GM23338 (cell line): ENCODE measurements around the gene HERC2. TPM values are rescaled to one million over a fixed set of nuclear protein-coding genes. Genes with fewer than 3 reads are reported as not detected.
"Not testable (repeated sequence)": the region's sequence is repeated elsewhere in the genome, so short reads cannot be mapped to it uniquely, and the experiment has no call there.

Experiments
- ATAC-seq: fragments of 200-7000 bp; cut with Tn5 transposase; 3 replicates; pipeline ENCODE4 v1.9.1; 2020
- DNase-seq: peaks from one replicate; pipeline ENCODE4 v3.0.0-alpha.2; 2015; ENCODE audit warnings: low spot score
- H2AFZ ChIP-seq: fragments of 200-600 bp; sonication (generic); 2 replicates; pipeline ENCODE4 v1.8.0; 2016; ENCODE audit warnings: antibody characterized with exemption, mild to moderate bottlenecking, moderate library complexity
- H3F3A ChIP-seq: fragments of 200-600 bp; sonication (generic); replicated peaks from 2 replicates; pipeline ENCODE4 v1.8.0; 2017; ENCODE audit warnings: antibody characterized with exemption, mixed run types, low read depth
- H3K27ac ChIP-seq: fragments of 200-600 bp; sonication (generic); 2 replicates; pipeline ENCODE4 v1.6.1; 2016; ENCODE audit warnings: low read depth
- H3K27me3 ChIP-seq: fragments of 200-600 bp; sonication (generic); 2 replicates; pipeline ENCODE4 v1.8.0; 2016; ENCODE audit warnings: mild to moderate bottlenecking, mixed run types, moderate library complexity; ENCODE audit not compliant: insufficient read depth
- H3K36me3 ChIP-seq: fragments of 200-600 bp; sonication (generic); 2 replicates; pipeline ENCODE4 v1.8.0; 2016; ENCODE audit warnings: mild to moderate bottlenecking; ENCODE audit not compliant: insufficient read depth
- H3K4me1 ChIP-seq: fragments of 200-600 bp; sonication (generic); 2 replicates; pipeline ENCODE4 v1.8.0; 2016; ENCODE audit warnings: mild to moderate bottlenecking, moderate library complexity; ENCODE audit not compliant: insufficient read depth
- H3K4me2 ChIP-seq: fragments of 200-600 bp; sonication (generic); 2 replicates; pipeline ENCODE4 v1.7.1; 2017; ENCODE audit warnings: mixed run types
- H3K4me3 ChIP-seq: fragments of 200-600 bp; sonication (generic); 2 replicates; pipeline ENCODE4 v1.6.1; 2016; ENCODE audit warnings: mixed run types
- H3K79me2 ChIP-seq: fragments of 200-600 bp; sonication (generic); replicated peaks from 2 replicates; pipeline ENCODE4 v1.8.0; 2017; ENCODE audit warnings: mild to moderate bottlenecking; ENCODE audit not compliant: insufficient read depth
- H3K9me2 ChIP-seq: fragments of 200-600 bp; sonication (generic); 2 replicates; pipeline ENCODE4 v1.8.0; 2017; ENCODE audit not compliant: insufficient read depth
- H4K20me1 ChIP-seq: fragments of 200-600 bp; sonication (generic); replicated peaks from 2 replicates; pipeline ENCODE4 v1.8.0; 2017; ENCODE audit warnings: mild to moderate bottlenecking; ENCODE audit not compliant: insufficient read depth
- H3K27ac Mint-ChIP-seq: 2 replicates; pipeline ENCODE4 v1.8.0; 2020; ENCODE audit warnings: inconsistent platforms, mild to moderate bottlenecking, moderate library complexity, mixed read lengths
- H3K27me3 Mint-ChIP-seq: 3 replicates; pipeline ENCODE4 v1.8.0; 2022; ENCODE audit warnings: low read depth, mild to moderate bottlenecking, moderate library complexity, mixed read lengths, inconsistent platforms; ENCODE audit not compliant: insufficient read depth, poor library complexity
- H3K36me3 Mint-ChIP-seq: 3 replicates; pipeline ENCODE4 v1.8.0; 2021; ENCODE audit warnings: low read depth, mild to moderate bottlenecking, inconsistent platforms, moderate library complexity, mixed read lengths
- H3K4me1 Mint-ChIP-seq: 3 replicates; pipeline ENCODE4 v1.8.0; 2020; ENCODE audit warnings: mild to moderate bottlenecking, inconsistent platforms, mixed read lengths
- H3K4me3 Mint-ChIP-seq: 3 replicates; pipeline ENCODE4 v1.8.0; 2021; ENCODE audit warnings: moderate library complexity, mild to moderate bottlenecking, inconsistent platforms, mixed read lengths
- H3K9me3 Mint-ChIP-seq: 3 replicates; pipeline ENCODE4 v1.8.0; 2020; ENCODE audit warnings: moderate library complexity, mild to moderate bottlenecking, inconsistent platforms, mixed read lengths
- EZH2phosphoT487 ChIP-seq: fragments of 200-600 bp; sonication (generic); IDR thresholded peaks from one replicate; pipeline ENCODE4 v1.8.1; 2018; ENCODE audit warnings: antibody characterized with exemption; ENCODE audit not compliant: unreplicated experiment
- JUNB ChIP-seq: IDR thresholded peaks from one replicate; pipeline ENCODE4 v1.6.1; 2016; ENCODE audit warnings: antibody characterized with exemption; ENCODE audit not compliant: unreplicated experiment
- NANOG ChIP-seq: IDR thresholded peaks from 2 replicates; pipeline ENCODE4 v1.6.1; 2016; ENCODE audit warnings: antibody characterized with exemption, borderline replicate concordance
- POLR2AphosphoS5 ChIP-seq: IDR thresholded peaks from 2 replicates; pipeline ENCODE4 v1.6.1; 2016; ENCODE audit warnings: antibody characterized with exemption, low read depth
- STAT1 ChIP-seq: IDR thresholded peaks from one replicate; pipeline ENCODE4 v1.6.1; 2016; ENCODE audit warnings: antibody characterized with exemption; ENCODE audit not compliant: unreplicated experiment
- ZNF114 ChIP-seq: fragments of 250-450 bp; sonication (Bioruptor Pico); IDR thresholded peaks from 2 replicates; pipeline ENCODE4 v1.5.0; 2020; ENCODE audit warnings: mild to moderate bottlenecking, moderate library complexity
- ZNF331 ChIP-seq: fragments of 250-450 bp; sonication (Bioruptor Pico); IDR thresholded peaks from 2 replicates; pipeline ENCODE4 v1.5.0; 2020; ENCODE audit warnings: low read depth, mild to moderate bottlenecking, moderate library complexity
- polyA plus RNA-seq: library from polyadenylated mRNA; unstranded; fragments of >200 nt; fragmentation: Nextera tagmentation; extraction: Ambion mirVana; gene quantifications from 2 replicates; pipeline ENCODE4 v1.2.1, GENCODE V29; 2016
- total RNA-seq: library from RNA; depleted of rRNA; stranded (reverse); fragments of >200 nt; shearing (Covaris generic); gene quantifications from 2 replicates; pipeline ENCODE4 v1.2.3, GENCODE V29; 2014
- TF ChIP-seq, protein P1 (sequence below), 2 experiments: fragments of 200-600 bp in 1 of 2; sonication (generic) in 1 of 2; conservative IDR thresholded peaks; 2 replicates each; pipeline versions ENCODE4 v1.5.1 to v1.6.1; 2016 to 2017; ENCODE audit warnings: antibody characterized with exemption in 2 of 2, low read depth in 2 of 2, mild to moderate bottlenecking in 2 of 2, moderate library complexity in 1 of 2

The HERC2 gene
- total and polyA plus RNA-seq, 2 experiments from 2014 or later, result 71.3 to 80.7 TPM

DNA sequence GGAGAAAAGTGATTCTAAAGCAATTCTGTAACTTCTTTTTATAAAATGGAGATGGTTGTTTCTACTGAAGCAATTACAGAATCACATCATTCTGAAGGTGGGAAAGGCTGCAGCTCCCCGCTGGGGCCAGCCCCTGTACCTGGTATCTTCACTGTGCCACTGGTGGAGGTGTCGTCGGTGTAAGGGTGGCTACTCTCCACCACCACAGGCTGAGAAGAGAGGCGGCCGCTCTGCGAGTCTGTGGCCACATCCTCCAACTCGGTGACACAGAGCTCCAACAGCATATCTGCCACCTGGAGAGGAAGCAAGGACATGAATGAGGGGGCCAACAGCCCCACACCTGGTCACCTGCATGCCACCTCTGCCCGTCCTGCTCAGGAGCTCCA, 169.4 kb downstream of the HERC2 start:
- H3K27me3 ChIP-seq, DNase-seq, H3K9me2 ChIP-seq, H3F3A ChIP-seq, H3K4me3 Mint-ChIP-seq, H3K27me3 Mint-ChIP-seq, H3K4me1 ChIP-seq, H3K36me3 ChIP-seq, ATAC-seq, H3K27ac ChIP-seq, H3K4me1 Mint-ChIP-seq, H3K4me2 ChIP-seq, H3K4me3 ChIP-seq, H4K20me1 ChIP-seq, H2AFZ ChIP-seq, H3K27ac Mint-ChIP-seq: not testable (repeated sequence)
- H3K79me2 ChIP-seq, result peaks cover 30% of the 10 kb centered on the region
- H3K9me3 Mint-ChIP-seq, result peaks cover 14% of the 10 kb centered on the region
- H3K36me3 Mint-ChIP-seq, result peaks cover 61% of the 10 kb centered on the region

DNA sequence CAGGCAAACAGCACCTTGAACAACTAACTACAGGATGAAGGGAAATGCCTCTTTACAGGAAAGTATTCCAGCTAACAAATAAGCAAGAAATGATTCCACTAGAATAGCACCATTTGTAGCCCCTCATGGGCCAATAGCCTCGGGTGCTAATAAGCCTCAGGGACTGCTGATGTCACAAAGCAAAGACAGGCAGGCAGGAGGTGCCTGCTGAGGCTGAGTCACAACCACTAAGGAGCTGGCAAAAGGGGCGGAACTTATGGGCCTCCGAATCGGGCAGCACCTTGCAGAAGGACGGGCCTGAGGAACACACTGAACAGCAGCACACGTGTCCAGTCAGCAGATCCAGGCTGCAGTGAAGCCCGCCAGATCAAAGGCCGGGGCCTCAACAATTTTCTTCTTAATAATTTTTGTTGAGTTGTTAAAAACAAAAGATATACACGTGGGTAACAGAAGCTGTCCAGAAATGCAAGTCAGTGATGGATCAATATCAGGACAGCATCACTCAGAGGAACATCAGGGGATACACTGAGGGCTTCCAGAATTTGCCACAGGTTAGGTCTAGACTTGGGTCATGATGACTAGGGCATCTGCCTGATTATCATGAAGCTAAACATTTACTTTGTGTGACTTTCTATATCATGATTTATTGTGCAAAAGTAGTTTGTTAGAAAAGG, 170.0 kb downstream of the HERC2 start:
- not testable (repeated sequence) for H3F3A ChIP-seq, H3K36me3 ChIP-seq, H3K27me3 ChIP-seq, H2AFZ ChIP-seq, H3K9me3 Mint-ChIP-seq, H3K27ac Mint-ChIP-seq, H3K27me3 Mint-ChIP-seq, H3K4me1 ChIP-seq, H3K27ac ChIP-seq, H4K20me1 ChIP-seq, H3K4me2 ChIP-seq, H3K9me2 ChIP-seq, DNase-seq, H3K4me3 ChIP-seq, H3K4me3 Mint-ChIP-seq, H3K4me1 Mint-ChIP-seq
- H3K79me2 ChIP-seq, result peaks cover 30% of the 10 kb centered on the region
- ATAC-seq, result peak; percentile 45; the same call in 2 of the 3 replicates
- peaks cover 56% of the 10 kb centered on the region for H3K36me3 Mint-ChIP-seq

DNA sequence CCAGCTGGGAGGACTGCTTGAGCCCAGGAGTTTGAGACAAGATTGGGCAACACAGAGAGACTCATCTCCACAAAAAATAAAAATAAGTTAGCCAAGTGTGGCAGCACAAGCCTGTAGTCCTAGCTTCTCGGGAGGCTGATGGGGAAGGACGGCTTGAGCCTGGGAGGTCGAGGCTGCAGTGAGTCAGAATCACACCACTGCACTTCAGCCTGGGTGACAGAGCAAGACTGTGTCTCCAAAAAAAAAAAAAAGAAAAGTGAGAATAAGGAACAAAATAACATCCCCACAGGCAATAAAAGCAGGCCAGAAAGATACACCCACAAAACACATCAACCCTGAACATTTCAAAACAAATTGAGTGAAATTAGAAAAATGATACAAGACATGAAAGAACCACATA, 174.2 kb downstream of the HERC2 start:
- DNase-seq (no peak), ATAC-seq (no peak)
- H3K9me2 ChIP-seq, result 0 out of 2 replicates have a peak, but pooled peaks cover 3% of the 10 kb centered on the region
- Mint-ChIP-seq H3K4me1 (no peaks in the 10 kb centered on the region; the same call in 2 of the 3 replicates), H3K27ac (peak overlapping the region; percentile 27; the same call in 1 of the 2 replicates), H3K27me3 (peaks cover 4% of the 10 kb centered on the region), H3K4me3 (no peak overlapping the region), H3K36me3 (peaks cover 68% of the 10 kb centered on the region), H3K9me3 (no peaks in the 10 kb centered on the region)
- H3K4me2 ChIP-seq, result no peak overlapping the region
- no peaks in the 10 kb centered on the region for H3K36me3 ChIP-seq
- peaks cover 8% of the 10 kb centered on the region; the same call in 1 of the 2 replicates for H4K20me1 ChIP-seq
- H3K4me1 ChIP-seq, result no peaks in the 10 kb centered on the region
- 0 out of 2 replicates have a peak overlapping the region, but pooled peaks have one; percentile 32 for H3K27ac ChIP-seq
- H3F3A ChIP-seq, result peaks cover 7% of the 10 kb centered on the region; the same call in 1 of the 2 replicates
- no peak overlapping the region for H2AFZ ChIP-seq
- no peak overlapping the region for H3K4me3 ChIP-seq
- H3K79me2 ChIP-seq, result peaks cover 30% of the 10 kb centered on the region
- TF ChIP-seq ZNF114 (CRISPR knock-in tag), result no peak
- no peak for TF ChIP-seq EZH2phosphoT487
- TF ChIP-seq JUNB, result no peak
- no peak for TF ChIP-seq POLR2AphosphoS5
- TF ChIP-seq, protein P1, sequence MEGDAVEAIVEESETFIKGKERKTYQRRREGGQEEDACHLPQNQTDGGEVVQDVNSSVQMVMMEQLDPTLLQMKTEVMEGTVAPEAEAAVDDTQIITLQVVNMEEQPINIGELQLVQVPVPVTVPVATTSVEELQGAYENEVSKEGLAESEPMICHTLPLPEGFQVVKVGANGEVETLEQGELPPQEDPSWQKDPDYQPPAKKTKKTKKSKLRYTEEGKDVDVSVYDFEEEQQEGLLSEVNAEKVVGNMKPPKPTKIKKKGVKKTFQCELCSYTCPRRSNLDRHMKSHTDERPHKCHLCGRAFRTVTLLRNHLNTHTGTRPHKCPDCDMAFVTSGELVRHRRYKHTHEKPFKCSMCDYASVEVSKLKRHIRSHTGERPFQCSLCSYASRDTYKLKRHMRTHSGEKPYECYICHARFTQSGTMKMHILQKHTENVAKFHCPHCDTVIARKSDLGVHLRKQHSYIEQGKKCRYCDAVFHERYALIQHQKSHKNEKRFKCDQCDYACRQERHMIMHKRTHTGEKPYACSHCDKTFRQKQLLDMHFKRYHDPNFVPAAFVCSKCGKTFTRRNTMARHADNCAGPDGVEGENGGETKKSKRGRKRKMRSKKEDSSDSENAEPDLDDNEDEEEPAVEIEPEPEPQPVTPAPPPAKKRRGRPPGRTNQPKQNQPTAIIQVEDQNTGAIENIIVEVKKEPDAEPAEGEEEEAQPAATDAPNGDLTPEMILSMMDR (conservative IDR thresholded peaks at IDR 0.05; ENCODE audit: low read depth in 2 of 2), result no peak
- TF ChIP-seq NANOG, result no peak
- no peak for TF ChIP-seq ZNF331 (CRISPR knock-in tag)
- no peak for TF ChIP-seq STAT1
- no peaks in the 10 kb centered on the region for H3K27me3 ChIP-seq

DNA sequence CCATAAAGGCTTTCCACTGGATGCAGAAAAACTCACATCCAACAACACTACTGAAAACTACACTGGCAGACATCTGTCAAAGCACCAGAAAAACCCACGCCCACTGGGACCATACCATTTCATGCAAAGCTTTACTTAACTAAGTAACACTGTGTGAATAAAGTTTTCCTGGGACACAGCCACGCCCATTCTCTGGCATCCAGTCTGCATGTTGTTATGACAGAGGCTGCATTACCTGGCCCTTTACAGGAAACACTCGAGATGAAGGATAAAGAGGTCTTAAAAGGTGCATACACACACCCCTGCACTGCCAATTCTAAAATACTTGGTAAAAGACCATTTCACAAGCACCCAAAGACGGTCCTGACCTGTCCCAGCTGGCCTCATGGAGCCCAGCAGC, 176.6 kb downstream of the HERC2 start:
- DNase-seq, H3K36me3 ChIP-seq, H3K27me3 ChIP-seq, H3K27ac ChIP-seq, H3K4me2 ChIP-seq, H3K27me3 Mint-ChIP-seq, H3K27ac Mint-ChIP-seq, ATAC-seq, H3K4me3 ChIP-seq, H3K9me2 ChIP-seq, H3K4me1 ChIP-seq, H3K4me1 Mint-ChIP-seq, H3K4me3 Mint-ChIP-seq, H2AFZ ChIP-seq, H3K9me3 Mint-ChIP-seq, H3F3A ChIP-seq, H4K20me1 ChIP-seq: not testable (repeated sequence)
- H3K36me3 Mint-ChIP-seq, result peaks cover 63% of the 10 kb centered on the region
- peaks cover 21% of the 10 kb centered on the region for H3K79me2 ChIP-seq
